Lung (tissue), 12 donors: ENCODE results near the gene TGOLN2. TPM values are rescaled to one million over a fixed set of nuclear protein-coding genes. Genes with fewer than 3 reads are reported as not detected.

Source experiments
- ATAC-seq: fragments of 200-7000 bp; cut with Tn5 transposase; one replicate; pipeline ENCODE4 v1.9.1; 2020; ENCODE audit warnings: moderate number of reproducible peaks; ENCODE audit not compliant: insufficient read depth, low FRiP score
- DNase-seq, 3 donors: peaks; one replicate each; pipeline ENCODE4 v3.0.0-alpha.2; 2013 to 2017
- H3K27ac ChIP-seq, 2 donors: one replicate each; pipeline ENCODE4 v1.5.1; 2013; ENCODE audit warnings: mild to moderate bottlenecking in 2 of 2, moderate library complexity in 2 of 2, control low read depth in 1 of 2, inconsistent platforms in 1 of 2, low read depth in 1 of 2, low read length in 1 of 2
- H3K27me3 ChIP-seq, 3 donors: one replicate each; pipeline ENCODE4 v1.5.1; 2013; ENCODE audit warnings: low read length in 2 of 3; ENCODE audit not compliant: control insufficient read depth in 3 of 3, insufficient read depth in 3 of 3
- H3K36me3 ChIP-seq, 4 donors: one replicate each; pipeline ENCODE4 v1.5.1; 2013; ENCODE audit warnings: low read length in 4 of 4, mild to moderate bottlenecking in 1 of 4, moderate library complexity in 1 of 4; ENCODE audit not compliant: control insufficient read depth in 4 of 4, insufficient read depth in 4 of 4
- H3K4me1 ChIP-seq, 5 donors: one replicate each; pipeline ENCODE4 v1.5.1; 2013; ENCODE audit warnings: low read length in 5 of 5, mild to moderate bottlenecking in 2 of 5, moderate library complexity in 1 of 5; ENCODE audit not compliant: control insufficient read depth in 5 of 5, insufficient read depth in 5 of 5
- H3K4me3 ChIP-seq: one replicate; pipeline ENCODE4 v1.5.1; 2013; ENCODE audit warnings: mild to moderate bottlenecking, control low read depth, moderate library complexity
- H3K9ac ChIP-seq, 2 donors: one replicate each; pipeline ENCODE4 v1.5.1; 2013; ENCODE audit warnings: low read length in 2 of 2, control low read depth in 1 of 2; ENCODE audit not compliant: insufficient read depth in 1 of 2
- H3K9me3 ChIP-seq, 4 donors: one replicate each; pipeline ENCODE4 v1.5.1; 2013; ENCODE audit warnings: low read length in 3 of 4, mild to moderate bottlenecking in 1 of 4, moderate library complexity in 1 of 4; ENCODE audit not compliant: control insufficient read depth in 4 of 4, insufficient read depth in 3 of 4
- WGBS, 2 donors: extraction: QIAGEN DNeasy Blood & Tissue Kit; methylation state at CpG; one replicate each; pipeline ENCODE4 v1.1.7; 2013; 5-methylcytosine and 5-hydroxymethylcytosine counted together
- polyA plus RNA-seq, 2 donors: library from polyadenylated mRNA; stranded (reverse); fragments of 200-250 nt; gene quantifications; one replicate each; pipeline ENCODE4 v1.2.1, GENCODE V29; 2013
- total RNA-seq, 2 donors: library from RNA; depleted of rRNA in 1 of 2; stranded (reverse); fragments of >200 nt in 1 of 2; gene quantifications; one replicate each; pipeline ENCODE4 v1.2.1, GENCODE V29; 2014 to 2021
- TF ChIP-seq, protein P1 (sequence below): IDR thresholded peaks from 2 replicates; pipeline ENCODE4 v1.5.1; 2012; ENCODE audit warnings: mild to moderate bottlenecking; ENCODE audit errors: control extremely low read depth, extremely low read depth
- donor health status: control.
- donor health status: control.
- donor health status: Bipolar disorder and iron deficiency.
- donor health status: healthy.
- donor health status: DM: yes; HTN: yes; CAD: no.

The TGOLN2 gene
- total and polyA plus RNA-seq, 4 donors: 24.6 to 145 (median 82.6) TPM

- H3K4me1 ChIP-seq: peaks cover 4 to 47% (median 24%) of the 10 kb centered on the region in 5 donors
- H3K27me3 ChIP-seq: no peaks in the 10 kb centered on the region
- TF ChIP-seq, protein P1, sequence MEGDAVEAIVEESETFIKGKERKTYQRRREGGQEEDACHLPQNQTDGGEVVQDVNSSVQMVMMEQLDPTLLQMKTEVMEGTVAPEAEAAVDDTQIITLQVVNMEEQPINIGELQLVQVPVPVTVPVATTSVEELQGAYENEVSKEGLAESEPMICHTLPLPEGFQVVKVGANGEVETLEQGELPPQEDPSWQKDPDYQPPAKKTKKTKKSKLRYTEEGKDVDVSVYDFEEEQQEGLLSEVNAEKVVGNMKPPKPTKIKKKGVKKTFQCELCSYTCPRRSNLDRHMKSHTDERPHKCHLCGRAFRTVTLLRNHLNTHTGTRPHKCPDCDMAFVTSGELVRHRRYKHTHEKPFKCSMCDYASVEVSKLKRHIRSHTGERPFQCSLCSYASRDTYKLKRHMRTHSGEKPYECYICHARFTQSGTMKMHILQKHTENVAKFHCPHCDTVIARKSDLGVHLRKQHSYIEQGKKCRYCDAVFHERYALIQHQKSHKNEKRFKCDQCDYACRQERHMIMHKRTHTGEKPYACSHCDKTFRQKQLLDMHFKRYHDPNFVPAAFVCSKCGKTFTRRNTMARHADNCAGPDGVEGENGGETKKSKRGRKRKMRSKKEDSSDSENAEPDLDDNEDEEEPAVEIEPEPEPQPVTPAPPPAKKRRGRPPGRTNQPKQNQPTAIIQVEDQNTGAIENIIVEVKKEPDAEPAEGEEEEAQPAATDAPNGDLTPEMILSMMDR: no peak
- no peak overlapping the region for H3K4me3 ChIP-seq
- 58 to 69% methylated on average over 15 of the region's 15 CpGs for WGBS, 2 donors
- no peaks in the 10 kb centered on the region for H3K9me3 ChIP-seq
- ATAC-seq: peak; percentile 23
- peaks cover 0 to 3% (median 0%) of the 10 kb centered on the region in 4 donors for H3K36me3 ChIP-seq
- DNase-seq: peak; percentile 89 to 96 (median 94)
- peak overlapping the region; percentile 42 to 71 for H3K27ac ChIP-seq
- H3K9ac ChIP-seq: peak overlapping the region in 1 of 2 donors; percentile 30
Observed at GRCh38 chr2:85277416-85278158, 50.2 kb downstream of the TGOLN2 start.

DNA sequence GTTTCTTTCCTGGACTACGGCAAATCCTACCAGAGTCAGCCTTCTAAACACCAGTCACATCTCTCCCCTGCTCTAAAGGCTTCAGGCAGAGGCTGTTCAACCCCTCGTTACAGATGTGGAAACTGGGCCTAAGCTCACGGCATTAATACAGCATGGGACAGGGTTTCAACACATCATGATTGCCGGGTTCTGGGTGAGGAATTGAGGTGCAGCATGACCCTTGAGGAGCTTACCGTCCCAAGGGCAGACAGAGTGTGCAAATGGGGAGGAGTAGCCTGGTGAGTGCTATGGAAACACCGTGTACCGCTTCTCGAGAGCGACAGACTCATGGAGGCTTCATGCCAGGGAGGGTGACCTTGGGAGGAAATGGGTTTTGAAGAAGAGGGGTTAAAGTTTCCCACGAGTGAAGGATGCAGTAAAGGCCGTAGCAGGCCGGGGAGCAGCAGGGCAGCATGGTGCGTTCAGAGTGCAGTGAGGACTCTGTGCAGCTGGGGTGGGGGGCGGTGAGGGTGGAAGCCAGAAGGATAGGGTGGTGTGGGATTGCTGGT is 51.1 kb downstream of the TGOLN2 start:
- Histone ChIP-seq H3K9me3 (no peaks in the 10 kb centered on the region), H3K9ac (peak overlapping the region in 1 of 2 donors; percentile 59), H3K27me3 (no peaks in the 10 kb centered on the region), H3K27ac (peak overlapping the region; percentile 46 to 63), H3K4me1 (peaks cover 4 to 47% (median 24%) of the 10 kb centered on the region in 5 donors), H3K4me3 (no peak overlapping the region), H3K36me3 (no peaks in the 10 kb centered on the region)
- TF ChIP-seq, protein P1: no peak
- no peak for ATAC-seq
- WGBS, 2 donors: 63 to 78% methylated on average over 14 of the region's 14 CpGs
- peak in 1 of 3 donors; percentile 53 for DNase-seq

- TF ChIP-seq, protein P1: no peak
- DNase-seq (no peak), ATAC-seq (no peak)
- H3K4me1 ChIP-seq: peaks cover 4 to 47% (median 24%) of the 10 kb centered on the region in 5 donors
- H3K9me3 ChIP-seq: no peaks in the 10 kb centered on the region
- H3K27me3 ChIP-seq: no peaks in the 10 kb centered on the region
- H3K36me3 ChIP-seq: no peaks in the 10 kb centered on the region
- H3K4me3 ChIP-seq: no peak overlapping the region
- peak overlapping the region; percentile 46 to 66 for H3K27ac ChIP-seq
- WGBS, 2 donors: 77 to 81% methylated on average over 9 of the region's 9 CpGs
- H3K9ac ChIP-seq: peak overlapping the region in 1 of 2 donors; percentile 67
Observed at GRCh38 chr2:85275984-85276540, 51.7 kb downstream of the TGOLN2 start.
